ENCODE results near the gene IFIT3.
A peak's percentile ranks its signal among the peaks of the same experiment; 100 is the strongest.

The IFIT3 gene

GRCh38 chr10:89389254-89389653 lies 61.5 kb downstream of the IFIT3 start:
- DNase-seq (no peak), ATAC-seq (ENCODE audit: insufficient read depth, low read depth) (no peak)
- H3K9ac ChIP-seq (ENCODE audit: low read depth, low read length) = no peak overlapping the region
- H3K27ac ChIP-seq (ENCODE audit: low read length) = no peak overlapping the region
- H3K36me3 ChIP-seq (ENCODE audit: insufficient read depth, low read length) = no peaks in the 10 kb centered on the region
- H3K4me1 ChIP-seq (ENCODE audit: insufficient read depth, low read length) = peaks cover 19% of the 10 kb centered on the region
- H3K79me2 ChIP-seq (ENCODE audit: insufficient read depth, low read length) = no peaks in the 10 kb centered on the region
- TF ChIP-seq CTCF (IDR thresholded peaks at IDR 0.05; ENCODE audit: borderline replicate concordance, extremely low read depth, low read length, poor library complexity, severe bottlenecking) = peak; percentile 47
- no peak for TF ChIP-seq EZH2 (IDR thresholded peaks at IDR 0.05; ENCODE audit: borderline replicate concordance, low read depth, low read length, severe bottlenecking)
- H3K4me2 ChIP-seq (ENCODE audit: insufficient read depth, low read length) = no peak overlapping the region
- no peaks in the 10 kb centered on the region for H4K20me1 ChIP-seq (ENCODE audit: insufficient read depth, low read length)
- H3K27me3 ChIP-seq (ENCODE audit: insufficient read depth, low read length, poor library complexity) = no peaks in the 10 kb centered on the region
- no peak overlapping the region for H2AFZ ChIP-seq (ENCODE audit: low read depth, low read length)
- H3K4me3 ChIP-seq (ENCODE audit: low read depth in 1 of 2, low read length in 2 of 2) = no peak overlapping the region
- no peaks in the 10 kb centered on the region for H3K9me3 ChIP-seq (ENCODE audit: insufficient read depth, low read length, severe bottlenecking)
